ENCODE results near the gene CHST14.

- TF ChIP-seq MAX (IDR thresholded peaks at IDR 0.05; ENCODE audit: low read depth) = no peak
- TF ChIP-seq USF1 (IDR thresholded peaks at IDR 0.05; ENCODE audit: borderline replicate concordance, low read depth) = no peak
Measured at GRCh38 chr15:40483919-40484318, 13.1 kb downstream of the CHST14 start.

Data from SK-N-SH (cell line).